Measurements from ENCODE around the gene PEX16.

The PEX16 gene

DNA sequence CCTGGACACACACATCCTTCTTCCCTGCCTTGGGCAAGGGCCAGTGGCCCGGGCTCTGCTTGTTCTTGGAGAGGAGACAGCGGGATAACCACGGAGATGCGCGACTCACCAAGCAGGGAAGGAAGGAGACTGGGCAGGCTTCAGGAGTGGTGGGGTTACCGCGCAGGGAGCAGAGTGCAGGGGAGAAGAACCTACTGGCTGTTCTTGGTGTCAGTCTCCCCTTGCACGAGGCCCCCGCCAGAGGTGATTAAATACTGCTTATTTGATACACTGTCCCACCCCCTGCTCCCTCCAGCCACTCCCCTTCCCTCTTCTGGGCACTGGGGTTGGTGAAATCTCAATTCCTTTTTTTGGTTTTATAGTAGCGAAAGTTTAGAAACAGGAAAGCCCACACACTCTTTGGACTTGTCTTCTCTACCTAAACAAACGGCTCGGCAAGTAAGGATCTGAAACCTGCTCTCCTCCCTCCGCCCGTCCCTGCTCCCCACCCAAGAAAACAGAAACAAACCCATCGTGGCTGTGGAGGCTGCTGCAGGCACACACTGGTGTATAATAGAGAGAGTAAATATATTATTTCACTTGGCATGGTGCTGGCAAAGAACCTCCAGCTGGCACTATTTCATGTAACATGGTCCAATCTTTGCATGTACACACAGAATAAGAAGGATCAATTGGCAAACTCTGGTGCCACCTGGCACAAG is 15.6 kb upstream of the PEX16 start:
- TF ChIP-seq, protein P1, sequence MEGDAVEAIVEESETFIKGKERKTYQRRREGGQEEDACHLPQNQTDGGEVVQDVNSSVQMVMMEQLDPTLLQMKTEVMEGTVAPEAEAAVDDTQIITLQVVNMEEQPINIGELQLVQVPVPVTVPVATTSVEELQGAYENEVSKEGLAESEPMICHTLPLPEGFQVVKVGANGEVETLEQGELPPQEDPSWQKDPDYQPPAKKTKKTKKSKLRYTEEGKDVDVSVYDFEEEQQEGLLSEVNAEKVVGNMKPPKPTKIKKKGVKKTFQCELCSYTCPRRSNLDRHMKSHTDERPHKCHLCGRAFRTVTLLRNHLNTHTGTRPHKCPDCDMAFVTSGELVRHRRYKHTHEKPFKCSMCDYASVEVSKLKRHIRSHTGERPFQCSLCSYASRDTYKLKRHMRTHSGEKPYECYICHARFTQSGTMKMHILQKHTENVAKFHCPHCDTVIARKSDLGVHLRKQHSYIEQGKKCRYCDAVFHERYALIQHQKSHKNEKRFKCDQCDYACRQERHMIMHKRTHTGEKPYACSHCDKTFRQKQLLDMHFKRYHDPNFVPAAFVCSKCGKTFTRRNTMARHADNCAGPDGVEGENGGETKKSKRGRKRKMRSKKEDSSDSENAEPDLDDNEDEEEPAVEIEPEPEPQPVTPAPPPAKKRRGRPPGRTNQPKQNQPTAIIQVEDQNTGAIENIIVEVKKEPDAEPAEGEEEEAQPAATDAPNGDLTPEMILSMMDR (IDR thresholded peaks at IDR 0.05; ENCODE audit: extremely low read depth, insufficient read depth, missing control alignments) = no peak
- peak; percentile 63 for DNase-seq (ENCODE audit: low spot score)
- in situ Hi-C loops (cut with MboI; ENCODE audit: low pct_unique_long_range_greater_than_20kb, low sequenced_read_pairs, unreplicated experiment) = no loop called here

DNA sequence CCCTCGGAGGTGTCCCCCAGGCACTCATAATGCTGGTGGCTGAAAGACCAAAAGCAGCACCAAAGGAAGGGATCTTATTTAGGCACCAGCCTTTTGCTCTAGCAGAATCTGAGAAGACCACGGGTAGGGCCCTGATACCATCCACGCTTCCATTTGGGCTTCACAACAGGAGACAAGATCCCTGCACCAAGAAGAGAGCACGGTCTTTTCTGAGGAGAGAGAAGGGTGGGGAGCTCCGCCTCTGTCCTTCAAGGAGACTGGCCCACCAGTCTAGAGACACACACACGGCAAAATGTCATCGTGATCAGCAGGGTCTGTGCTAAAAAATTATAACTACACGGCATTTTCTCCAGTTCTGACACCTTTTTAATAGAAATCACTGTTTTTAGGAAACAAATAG is 14.5 kb upstream of the PEX16 start:
- TF ChIP-seq, protein P1 (IDR thresholded peaks at IDR 0.05; ENCODE audit: extremely low read depth, insufficient read depth, missing control alignments) = no peak
- in situ Hi-C loops (cut with MboI; ENCODE audit: low pct_unique_long_range_greater_than_20kb, low sequenced_read_pairs, unreplicated experiment) = no loop called here
- no peak for DNase-seq (ENCODE audit: low spot score)

DNA sequence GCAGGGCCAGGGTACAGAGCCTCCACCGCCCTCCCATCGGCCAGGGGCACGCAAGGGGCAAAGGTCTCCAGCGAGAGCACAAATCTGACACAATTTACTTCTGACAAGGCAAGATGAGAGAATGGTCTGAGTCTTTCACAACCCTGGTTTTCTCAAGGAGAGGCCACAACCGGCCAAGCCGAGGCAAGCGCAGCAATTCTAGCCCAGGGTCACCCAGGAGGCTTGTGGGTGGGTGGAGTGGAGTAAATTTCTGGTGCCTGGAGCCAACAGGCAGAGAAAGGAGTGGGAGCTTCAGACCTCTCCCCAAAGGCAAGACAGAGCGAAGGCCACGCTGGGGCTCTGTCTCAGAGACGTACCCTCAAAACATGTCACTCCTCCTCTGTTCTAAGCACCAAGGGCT is 14.1 kb upstream of the PEX16 start:
- TF ChIP-seq, protein P1 (IDR thresholded peaks at IDR 0.05; ENCODE audit: extremely low read depth, insufficient read depth, missing control alignments) = no peak
- in situ Hi-C loops (cut with MboI; ENCODE audit: low pct_unique_long_range_greater_than_20kb, low sequenced_read_pairs, unreplicated experiment) = no loop called here
- no peak for DNase-seq (ENCODE audit: low spot score)

DNA sequence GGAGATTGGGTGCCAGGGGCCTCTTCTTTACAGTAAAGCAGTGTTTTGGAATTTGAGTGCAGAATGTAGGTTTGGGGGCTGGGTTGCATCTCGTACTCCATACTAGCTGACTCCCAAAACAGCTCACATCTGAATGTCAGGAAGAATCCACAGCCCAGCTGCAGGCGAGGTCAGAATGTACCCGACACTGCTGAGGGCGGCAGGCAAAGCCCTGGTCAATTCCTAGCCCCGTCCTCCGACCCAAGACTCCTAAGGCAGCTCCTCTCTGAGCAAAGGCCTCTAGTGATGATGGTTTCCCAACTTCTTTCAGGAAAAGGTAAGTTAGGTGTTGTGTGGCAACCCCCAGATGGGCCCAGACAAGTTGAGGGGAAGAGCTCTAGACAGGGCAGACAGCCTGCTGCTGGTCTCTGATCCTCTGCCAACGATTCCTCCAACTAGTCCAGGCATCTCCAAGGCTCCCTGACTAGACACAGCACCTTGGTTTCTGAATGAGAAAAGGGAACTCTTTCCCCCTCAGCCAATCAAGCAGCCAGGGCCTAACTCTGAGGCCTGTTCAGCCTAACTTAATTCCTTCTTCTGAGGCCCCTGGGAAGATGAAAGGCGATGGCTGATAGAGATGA is 13.4 kb upstream of the PEX16 start:
- peak; percentile 20 for DNase-seq (ENCODE audit: low spot score)
- in situ Hi-C loops (cut with MboI; ENCODE audit: low pct_unique_long_range_greater_than_20kb, low sequenced_read_pairs, unreplicated experiment) = no loop called here
- TF ChIP-seq, protein P1 (IDR thresholded peaks at IDR 0.05; ENCODE audit: extremely low read depth, insufficient read depth, missing control alignments) = no peak

DNA sequence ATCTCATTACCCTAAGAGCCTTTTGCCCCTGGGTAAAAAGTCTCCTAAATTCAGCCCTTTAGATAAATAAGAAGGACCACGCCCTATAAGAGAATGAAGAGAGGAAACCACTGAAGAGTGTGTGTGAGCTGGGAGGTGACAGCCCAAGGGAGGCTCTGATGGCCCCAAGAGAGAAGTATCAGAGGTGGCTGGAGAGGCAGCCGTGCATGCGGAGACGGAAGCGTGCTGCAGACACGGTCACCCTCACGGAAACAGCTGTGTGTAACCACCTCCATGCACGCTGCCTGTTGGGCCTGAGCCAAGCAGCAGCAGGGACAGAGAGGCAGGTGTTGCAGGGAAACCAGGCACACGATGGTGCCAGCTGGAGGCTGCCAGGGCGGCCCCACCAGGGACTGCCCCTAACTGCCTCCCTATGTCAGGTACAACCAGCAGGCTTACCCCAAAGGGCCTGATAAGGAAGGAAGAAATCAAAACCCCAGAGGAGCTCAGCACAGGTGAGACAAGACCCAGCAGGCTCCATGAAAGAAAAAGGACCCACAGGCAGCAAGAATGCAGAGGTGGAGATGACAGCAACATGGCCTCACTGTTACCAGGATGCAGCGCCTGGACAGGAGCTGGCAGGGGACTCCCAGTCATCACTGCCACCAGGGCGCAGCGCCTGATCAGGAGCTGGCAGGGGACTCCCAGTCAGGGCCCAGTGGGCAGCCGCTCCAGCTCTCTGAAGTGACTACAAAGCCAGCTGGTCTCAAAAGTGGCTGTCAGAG is 12.5 kb upstream of the PEX16 start:
- in situ Hi-C loops (cut with MboI; ENCODE audit: low pct_unique_long_range_greater_than_20kb, low sequenced_read_pairs, unreplicated experiment) = no loop called here
- peak; percentile 93 for DNase-seq (ENCODE audit: low spot score)
- TF ChIP-seq, protein P1 (IDR thresholded peaks at IDR 0.05; ENCODE audit: extremely low read depth, insufficient read depth, missing control alignments) = no peak

DNA sequence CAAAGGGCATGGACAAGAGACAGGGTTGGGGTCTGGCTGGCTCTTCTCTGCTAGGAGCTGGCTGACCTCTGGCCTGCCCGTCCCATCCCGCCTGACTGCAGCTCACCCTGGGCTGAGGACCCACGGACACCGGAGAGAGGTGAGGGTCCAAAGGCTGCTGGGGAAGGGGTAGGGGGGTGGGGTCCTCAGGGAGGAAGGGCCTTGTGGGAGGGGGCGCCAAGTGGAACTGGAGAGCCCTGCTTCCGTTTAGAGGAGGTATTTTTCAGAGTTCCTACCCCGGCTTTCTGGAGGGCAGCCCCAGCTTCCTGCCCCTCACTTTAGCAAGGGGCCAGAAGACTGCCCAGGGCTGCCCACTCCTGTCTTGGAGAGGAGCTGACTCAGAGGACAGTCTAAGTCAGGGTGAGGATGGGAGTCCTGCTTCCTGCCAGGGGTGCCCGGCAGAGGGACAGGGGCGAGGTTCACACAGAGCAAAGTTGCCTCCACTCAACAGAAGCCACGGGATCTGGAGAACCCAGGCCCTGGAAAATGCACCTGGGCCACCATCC is 11.9 kb upstream of the PEX16 start:
- TF ChIP-seq, protein P1 (IDR thresholded peaks at IDR 0.05; ENCODE audit: extremely low read depth, insufficient read depth, missing control alignments) = no peak
- DNase-seq (ENCODE audit: low spot score) = no peak

More for the DNA sequence above, 11.9 kb upstream of the PEX16 start:
- in situ Hi-C loops (cut with MboI; ENCODE audit: low pct_unique_long_range_greater_than_20kb, low sequenced_read_pairs, unreplicated experiment) = no loop called here

All from GM13977 (cell line).